GM19238 (cell line): ENCODE results near the gene SLC7A11.

ENCODE experiments used
- DNase-seq: peaks from one replicate; pipeline ENCODE4 v3.0.0; 2011; ENCODE audit warnings: low spot score; ENCODE audit not compliant: insufficient read length

Gene SLC7A11

GRCh38 chr4:138242076-138242833 lies at the start of gene SLC7A11:
SLC7A11 (minus strand) TSS chr4:138242349; CDS start chr4:138242069, 280 bp downstream.
- DNase-seq, result peak; percentile 14

- DNase-seq, result no peak
These were observed 49.3 kb upstream of the SLC7A11 start for GRCh38 chr4:138291431-138291830.

GRCh38 chr4:138290805-138291204 lies 48.7 kb upstream of the SLC7A11 start:
- no peak for DNase-seq

- no peak for DNase-seq
These were observed 37.1 kb upstream of the SLC7A11 start for GRCh38 chr4:138279286-138279685.

GRCh38 chr4:138277133-138277532 lies 35.0 kb upstream of the SLC7A11 start:
- no peak for DNase-seq

- no peak for DNase-seq
These were observed 33.9 kb upstream of the SLC7A11 start for GRCh38 chr4:138275963-138276621.

GRCh38 chr4:138275216-138275615 lies 33.1 kb upstream of the SLC7A11 start:
- DNase-seq, result no peak

GRCh38 chr4:138269175-138269574 lies 27.0 kb upstream of the SLC7A11 start:
- no peak for DNase-seq

GRCh38 chr4:138267835-138268234 lies 25.7 kb upstream of the SLC7A11 start:
- no peak for DNase-seq

- no peak for DNase-seq
These were observed 24.8 kb upstream of the SLC7A11 start for GRCh38 chr4:138266948-138267347.

- DNase-seq, result no peak
These were observed 21.2 kb upstream of the SLC7A11 start for GRCh38 chr4:138263247-138263816.

GRCh38 chr4:138262469-138262868 lies 20.3 kb upstream of the SLC7A11 start:
- no peak for DNase-seq

GRCh38 chr4:138262030-138262429 lies 19.9 kb upstream of the SLC7A11 start:
- no peak for DNase-seq

- no peak for DNase-seq
These were observed 17.7 kb upstream of the SLC7A11 start for GRCh38 chr4:138259824-138260223.

GRCh38 chr4:138259271-138259670 lies 17.1 kb upstream of the SLC7A11 start:
- no peak for DNase-seq

GRCh38 chr4:138256608-138257007 lies 14.5 kb upstream of the SLC7A11 start:
- DNase-seq, result no peak

- DNase-seq, result no peak
These were observed 13.9 kb upstream of the SLC7A11 start for GRCh38 chr4:138255917-138256597.

- DNase-seq, result no peak
These were observed 10.4 kb upstream of the SLC7A11 start for GRCh38 chr4:138252551-138252950.

GRCh38 chr4:138251938-138252337 lies 9.8 kb upstream of the SLC7A11 start:
- DNase-seq, result no peak

GRCh38 chr4:138249132-138249531 lies 7.0 kb upstream of the SLC7A11 start:
- no peak for DNase-seq

- DNase-seq, result no peak
These were observed 5.9 kb upstream of the SLC7A11 start for GRCh38 chr4:138248058-138248457.

GRCh38 chr4:138247643-138248042 lies 5.5 kb upstream of the SLC7A11 start:
- no peak for DNase-seq
